Measurements from ENCODE around the gene TOR4A.

GRCh38 chr9:137331929-137332328, 54.4 kb downstream of the TOR4A start:
- TF ChIP-seq CTCF (IDR thresholded peaks at IDR 0.05): no peak
- TF ChIP-seq POLR2A (IDR thresholded peaks at IDR 0.05): no peak
